ENCODE results near the gene MAP2. TPM values are rescaled to one million over a fixed set of nuclear protein-coding genes. Genes with fewer than 3 reads are reported as not detected.

MAP2 gene
- total RNA-seq, 4 donors from 2014 or later: 5.1 to 16.6 (median 7.7) TPM

- no peak for TF ChIP-seq CTCF (IDR thresholded peaks at IDR 0.05; ENCODE audit: low read depth)
Measured at GRCh38 chr2:209636076-209636475, 212.2 kb downstream of the MAP2 start.

GRCh38 chr2:209637293-209637692 lies 213.4 kb downstream of the MAP2 start:
- TF ChIP-seq CTCF (IDR thresholded peaks at IDR 0.05; ENCODE audit: low read depth): no peak

- TF ChIP-seq CTCF (IDR thresholded peaks at IDR 0.05; ENCODE audit: low read depth): no peak
Measured at GRCh38 chr2:209638346-209638745, 214.5 kb downstream of the MAP2 start.

- no peak for TF ChIP-seq CTCF (IDR thresholded peaks at IDR 0.05; ENCODE audit: low read depth)
Measured at GRCh38 chr2:209640358-209640757, 216.5 kb downstream of the MAP2 start.

- no peak for TF ChIP-seq CTCF (IDR thresholded peaks at IDR 0.05; ENCODE audit: low read depth)
Measured at GRCh38 chr2:209642146-209642820, 218.4 kb downstream of the MAP2 start.

- no peak for TF ChIP-seq CTCF (IDR thresholded peaks at IDR 0.05; ENCODE audit: low read depth)
Measured at GRCh38 chr2:209644842-209645241, 221.0 kb downstream of the MAP2 start.

- TF ChIP-seq CTCF (IDR thresholded peaks at IDR 0.05; ENCODE audit: low read depth): no peak
Measured at GRCh38 chr2:209648714-209649113, 224.9 kb downstream of the MAP2 start.

Measured in subcutaneous adipose tissue (tissue), 4 donors.